OCI-LY3 (cell line): ENCODE results near the gene GPR156.

Experiments
- H2AFZ ChIP-seq: fragments of 200-600, 300-600 bp; shearing (Covaris generic); 2 replicates; pipeline ENCODE4 v1.6.0; 2014; ENCODE audit warnings: antibody characterized with exemption, low read depth, low read length
- H3K27ac ChIP-seq: fragments of 200-600, 300-600 bp; sonication (generic); 2 replicates; pipeline ENCODE4 v1.5.1; 2014; ENCODE audit warnings: mild to moderate bottlenecking, low read length, moderate library complexity, mixed read lengths
- H3K27me3 ChIP-seq: fragments of 200-600, 300-600 bp; sonication (generic); 2 replicates; pipeline ENCODE4 v1.6.1; 2014; ENCODE audit warnings: low read depth, low read length, mixed read lengths
- H3K36me3 ChIP-seq: fragments of 200-600, 300-600 bp; sonication (generic); replicated peaks from 2 replicates; pipeline ENCODE3; 2014; ENCODE audit warnings: low read depth, low read length, mixed read lengths
- H3K4me1 ChIP-seq: fragments of 300-600, 200-600 bp; sonication (generic); 2 replicates; pipeline ENCODE4 v1.6.1; 2014; ENCODE audit warnings: low read length, mixed read lengths
- H3K4me2 ChIP-seq: fragments of 200-600, 300-600 bp; sonication (generic); 2 replicates; pipeline ENCODE4 v1.6.1; 2014; ENCODE audit warnings: low read length, mixed read lengths
- H3K4me3 ChIP-seq: fragments of 300-600, 200-600 bp; sonication (generic); 2 replicates; pipeline ENCODE4 v1.5.1; 2014; ENCODE audit warnings: antibody characterized with exemption, mild to moderate bottlenecking, low read length, moderate library complexity
- H3K79me2 ChIP-seq: fragments of 300-600, 200-600 bp; shearing (Covaris generic); 2 replicates; pipeline ENCODE4 v1.6.1; 2014; ENCODE audit warnings: mild to moderate bottlenecking, low read length, mixed read lengths
- H3K9ac ChIP-seq: fragments of 300-600, 200-600 bp; shearing (Covaris generic); 2 replicates; pipeline ENCODE4 v1.6.0; 2014; ENCODE audit warnings: mild to moderate bottlenecking, low read length, moderate library complexity
- H3K9me3 ChIP-seq: fragments of 200-600, 300-600 bp; shearing (Covaris generic); 2 replicates; pipeline ENCODE4 v1.6.1; 2014; ENCODE audit warnings: low read length, mixed read lengths; ENCODE audit not compliant: insufficient read depth
- H4K20me1 ChIP-seq: fragments of 200-600, 300-600 bp; sonication (generic); 2 replicates; pipeline ENCODE4 v1.6.1; 2016; ENCODE audit warnings: low read length, mixed read lengths; ENCODE audit not compliant: insufficient read depth
- EZH2phosphoT487 ChIP-seq: fragments of 200-600 bp; shearing (Covaris generic); IDR thresholded peaks from 2 replicates; pipeline ENCODE4 v1.6.1; 2018; ENCODE audit warnings: antibody characterized with exemption, mixed run types, low read depth
- TF ChIP-seq, protein P1 (sequence below): fragments of 200-600, 300-600 bp; sonication (generic); IDR thresholded peaks from 2 replicates; pipeline ENCODE4 v1.5.1; 2014; ENCODE audit warnings: antibody characterized with exemption, low read length, low read depth

Gene GPR156

DNA sequence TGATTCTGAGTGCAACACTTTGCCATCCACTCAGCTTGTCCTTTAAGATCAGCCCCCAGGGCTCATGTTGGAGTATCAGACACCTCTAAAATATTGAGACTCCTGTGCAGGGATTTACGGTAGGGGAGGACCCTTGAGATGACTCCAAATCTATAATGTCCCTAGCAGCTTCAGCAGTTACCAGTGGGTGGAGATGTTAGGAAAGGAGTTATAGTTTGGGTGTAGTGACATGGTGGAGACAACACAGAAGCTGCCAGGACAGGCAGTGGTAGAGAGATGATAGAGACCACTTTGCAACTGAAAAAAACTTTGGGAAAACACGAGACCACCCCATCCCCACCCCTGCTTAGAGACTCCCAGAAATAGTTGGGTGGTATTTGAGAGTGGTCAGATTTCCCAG lies 147.5 kb downstream of the GPR156 start:
- Histone ChIP-seq H3K27ac (no peak overlapping the region), H3K79me2 (no peaks in the 10 kb centered on the region), H3K4me2 (no peak overlapping the region), H3K4me1 (no peaks in the 10 kb centered on the region), H3K4me3 (no peak overlapping the region), H3K9me3 (no peaks in the 10 kb centered on the region), H2AFZ (no peak overlapping the region), H3K36me3 (no peaks in the 10 kb centered on the region), H3K9ac (no peak overlapping the region), H4K20me1 (no peaks in the 10 kb centered on the region), H3K27me3 (no peaks in the 10 kb centered on the region)
- no peak for TF ChIP-seq EZH2phosphoT487
- TF ChIP-seq, protein P1, sequence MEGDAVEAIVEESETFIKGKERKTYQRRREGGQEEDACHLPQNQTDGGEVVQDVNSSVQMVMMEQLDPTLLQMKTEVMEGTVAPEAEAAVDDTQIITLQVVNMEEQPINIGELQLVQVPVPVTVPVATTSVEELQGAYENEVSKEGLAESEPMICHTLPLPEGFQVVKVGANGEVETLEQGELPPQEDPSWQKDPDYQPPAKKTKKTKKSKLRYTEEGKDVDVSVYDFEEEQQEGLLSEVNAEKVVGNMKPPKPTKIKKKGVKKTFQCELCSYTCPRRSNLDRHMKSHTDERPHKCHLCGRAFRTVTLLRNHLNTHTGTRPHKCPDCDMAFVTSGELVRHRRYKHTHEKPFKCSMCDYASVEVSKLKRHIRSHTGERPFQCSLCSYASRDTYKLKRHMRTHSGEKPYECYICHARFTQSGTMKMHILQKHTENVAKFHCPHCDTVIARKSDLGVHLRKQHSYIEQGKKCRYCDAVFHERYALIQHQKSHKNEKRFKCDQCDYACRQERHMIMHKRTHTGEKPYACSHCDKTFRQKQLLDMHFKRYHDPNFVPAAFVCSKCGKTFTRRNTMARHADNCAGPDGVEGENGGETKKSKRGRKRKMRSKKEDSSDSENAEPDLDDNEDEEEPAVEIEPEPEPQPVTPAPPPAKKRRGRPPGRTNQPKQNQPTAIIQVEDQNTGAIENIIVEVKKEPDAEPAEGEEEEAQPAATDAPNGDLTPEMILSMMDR: no peak

DNA sequence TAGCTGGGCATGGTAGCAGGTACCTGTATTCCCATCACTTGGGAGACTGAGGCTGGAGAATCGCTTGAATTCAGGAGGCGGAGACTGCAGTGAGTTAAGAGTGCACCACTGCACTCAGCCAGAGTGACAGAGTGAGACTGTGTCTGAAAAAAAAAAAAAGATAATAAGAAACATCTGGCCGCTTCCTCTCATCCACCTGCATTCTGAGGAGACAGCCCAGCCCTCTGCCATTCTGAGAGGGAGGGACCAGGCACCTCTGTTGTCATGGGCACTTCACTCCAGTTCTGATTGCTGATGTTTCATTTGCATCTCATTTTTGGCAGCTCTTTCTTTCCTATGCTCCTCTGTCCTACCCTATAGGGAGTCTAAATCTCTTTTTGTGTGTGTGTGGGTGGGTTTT lies 154.4 kb downstream of the GPR156 start:
- Histone ChIP-seq H4K20me1 (no peaks in the 10 kb centered on the region), H2AFZ (no peak overlapping the region), H3K36me3 (no peaks in the 10 kb centered on the region), H3K9me3 (no peaks in the 10 kb centered on the region), H3K9ac (no peak overlapping the region), H3K4me2 (no peak overlapping the region), H3K27me3 (no peaks in the 10 kb centered on the region), H3K4me1 (no peaks in the 10 kb centered on the region), H3K27ac (no peak overlapping the region), H3K79me2 (no peaks in the 10 kb centered on the region), H3K4me3 (no peak overlapping the region)
- TF ChIP-seq, protein P1: no peak
- TF ChIP-seq EZH2phosphoT487: no peak

DNA sequence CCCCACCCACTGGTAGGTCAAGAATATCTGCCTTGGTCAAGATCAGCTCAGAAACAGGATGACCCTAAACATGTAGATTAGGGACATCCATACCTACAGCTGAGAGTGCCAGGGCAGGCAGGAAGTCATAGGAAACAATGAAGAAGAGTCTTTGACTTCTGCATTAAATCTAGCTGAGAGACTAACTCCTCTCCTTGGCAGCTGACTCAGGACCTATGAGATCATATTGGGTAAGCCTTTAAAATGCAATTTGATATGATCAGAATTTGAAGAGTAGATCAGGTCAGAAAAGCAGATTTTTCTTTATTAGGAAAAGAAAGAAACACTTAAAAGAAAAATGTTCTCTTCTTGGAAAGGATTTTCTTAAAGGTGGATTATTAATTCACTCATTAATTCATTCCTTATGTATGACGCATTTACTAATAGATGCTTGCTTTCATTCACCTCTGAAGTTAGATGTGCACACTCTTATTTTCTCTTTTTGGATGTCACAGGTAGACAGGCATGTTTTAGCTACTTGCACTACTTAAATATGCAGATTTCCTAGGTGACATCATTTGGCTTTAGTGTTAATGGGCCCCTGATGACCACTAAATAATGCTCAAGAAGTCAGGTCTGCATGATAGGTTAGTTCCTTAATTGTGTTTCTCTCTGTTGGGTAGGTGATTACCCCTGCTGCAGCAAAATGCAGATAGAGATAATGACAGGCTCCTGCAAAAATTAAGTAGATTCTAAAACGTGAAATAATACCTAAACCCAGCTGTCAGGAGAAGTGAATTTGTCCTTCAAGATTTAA lies 155.1 kb downstream of the GPR156 start:
- Histone ChIP-seq H3K36me3 (no peaks in the 10 kb centered on the region), H3K4me2 (no peak overlapping the region), H3K4me1 (no peaks in the 10 kb centered on the region), H4K20me1 (no peaks in the 10 kb centered on the region), H3K27me3 (no peaks in the 10 kb centered on the region), H2AFZ (no peak overlapping the region), H3K9ac (no peak overlapping the region), H3K4me3 (no peak overlapping the region), H3K27ac (no peak overlapping the region), H3K79me2 (no peaks in the 10 kb centered on the region), H3K9me3 (no peaks in the 10 kb centered on the region)
- TF ChIP-seq, protein P1: no peak
- no peak for TF ChIP-seq EZH2phosphoT487

DNA sequence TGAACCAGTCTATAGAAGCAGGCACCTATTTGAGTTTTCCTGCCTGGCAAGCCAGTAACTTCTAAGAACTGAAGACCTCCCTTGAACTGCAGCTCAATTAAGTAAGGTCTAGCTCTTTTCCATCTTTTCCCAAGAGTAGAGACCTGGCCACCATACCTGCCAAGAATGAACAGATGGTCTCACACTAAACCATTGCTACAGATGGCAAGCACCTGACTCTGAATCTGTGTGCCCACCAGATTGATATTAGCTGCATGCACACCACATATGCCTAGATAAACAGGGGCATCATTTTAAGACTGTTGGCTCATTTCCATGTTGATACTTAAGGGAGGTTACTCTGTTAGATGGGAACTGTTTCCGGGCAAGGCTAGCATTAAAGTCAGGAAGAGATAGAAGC lies 156.0 kb downstream of the GPR156 start:
- Histone ChIP-seq H3K4me1 (no peaks in the 10 kb centered on the region), H3K27me3 (no peaks in the 10 kb centered on the region), H3K4me3 (no peak overlapping the region), H4K20me1 (no peaks in the 10 kb centered on the region), H3K27ac (no peak overlapping the region), H3K4me2 (no peak overlapping the region), H3K9me3 (no peaks in the 10 kb centered on the region), H3K79me2 (no peaks in the 10 kb centered on the region), H2AFZ (no peak overlapping the region), H3K36me3 (no peaks in the 10 kb centered on the region), H3K9ac (no peak overlapping the region)
- no peak for TF ChIP-seq EZH2phosphoT487
- TF ChIP-seq, protein P1: no peak
